ENCODE measurements around the gene GIPC1.

Gene GIPC1

GRCh38 chr19:14496834-14497227 lies 904 bp upstream of the GIPC1 start:
- no peak for FAIRE-seq
- DNase-seq (ENCODE audit: extremely low spot score, insufficient read length, low read depth), result no peak

- no peak for DNase-seq (ENCODE audit: extremely low spot score, insufficient read length, low read depth)
- no peak for FAIRE-seq
These were observed 277 bp downstream of the GIPC1 start for GRCh38 chr19:14495672-14496028.

- DNase-seq (ENCODE audit: extremely low spot score, insufficient read length, low read depth), result no peak
- FAIRE-seq, result no peak
These were observed 836 bp downstream of the GIPC1 start for GRCh38 chr19:14494910-14495671.

- DNase-seq (ENCODE audit: extremely low spot score, insufficient read length, low read depth) (no peak), FAIRE-seq (no peak)
These were observed 1.5 kb downstream of the GIPC1 start for GRCh38 chr19:14494411-14494810.

DNA sequence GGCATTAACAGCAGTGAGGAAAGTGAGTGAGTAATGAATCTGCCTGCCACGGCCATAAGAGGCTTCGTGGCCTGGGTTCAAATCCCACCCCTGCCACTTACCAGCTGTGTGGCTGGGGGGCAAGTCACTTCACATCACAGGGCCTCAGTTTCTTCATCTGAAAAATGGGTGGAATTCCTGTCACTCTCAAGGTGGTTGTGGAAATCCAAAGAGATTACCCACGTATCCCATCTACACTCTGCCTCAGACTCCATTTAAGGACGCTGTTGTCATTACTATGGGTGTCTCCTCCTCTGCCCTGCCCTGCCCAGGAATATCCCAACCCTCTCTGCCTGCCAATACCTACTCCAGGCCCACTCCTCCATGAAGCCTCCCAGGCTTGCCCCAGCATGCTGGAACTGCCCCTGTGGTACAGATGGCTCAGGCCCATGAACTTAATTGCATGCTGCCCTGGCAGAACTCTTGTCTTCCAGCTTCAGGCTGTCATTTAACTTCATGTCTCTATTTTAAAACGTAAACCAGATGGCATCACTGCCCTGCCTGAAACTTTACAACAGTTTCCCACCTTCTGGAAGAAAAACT lies 3.1 kb downstream of the GIPC1 start:
- no peak for FAIRE-seq

GRCh38 chr19:14487370-14488125 lies 8.4 kb downstream of the GIPC1 start:
- FAIRE-seq (no peak), DNase-seq (ENCODE audit: extremely low spot score, insufficient read length, low read depth) (no peak)

More for the DNA sequence above, 3.1 kb downstream of the GIPC1 start:
- no peak for DNase-seq (ENCODE audit: extremely low spot score, insufficient read length, low read depth)

DNA sequence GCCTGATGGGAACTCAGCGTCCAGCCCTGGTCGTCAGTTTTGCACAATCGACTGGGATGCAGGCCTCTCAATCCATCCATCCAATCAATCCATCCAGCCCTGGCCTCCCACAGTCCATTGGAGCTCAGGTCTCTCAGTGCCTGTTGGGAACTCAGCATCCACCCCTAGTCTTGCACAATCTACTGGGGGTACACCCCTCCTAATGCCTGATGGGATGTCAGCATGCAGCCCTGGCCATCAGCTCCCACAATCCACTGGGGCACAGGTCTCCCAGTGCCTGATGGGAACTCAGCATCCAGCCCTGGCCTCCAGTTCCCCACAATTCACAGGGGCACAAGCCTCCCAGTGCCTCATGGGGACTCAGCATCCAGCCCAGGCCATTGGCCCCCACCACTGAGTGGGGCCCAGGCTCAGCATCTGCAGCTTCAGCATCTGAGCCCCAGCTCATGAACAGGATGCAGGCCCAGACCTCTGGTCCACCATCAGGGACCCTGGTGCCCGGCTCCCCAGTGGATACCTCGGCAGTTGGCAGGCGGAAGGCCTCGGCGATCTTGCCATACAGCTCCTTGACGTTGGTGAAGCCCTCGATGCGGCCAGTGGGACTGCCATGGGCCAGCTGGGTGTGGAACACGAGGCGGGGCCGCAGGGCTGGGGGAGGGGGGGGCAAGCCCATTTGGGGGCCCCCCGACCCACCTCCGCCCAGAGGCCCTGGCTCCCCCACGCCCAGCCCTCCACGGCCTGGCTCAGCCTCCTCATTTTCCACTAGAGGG lies 13.6 kb downstream of the GIPC1 start:
- DNase-seq (ENCODE audit: extremely low spot score, insufficient read length, low read depth) (no peak), FAIRE-seq (no peak)

GRCh38 chr19:14480700-14481079 lies 15.2 kb downstream of the GIPC1 start:
- no peak for FAIRE-seq
- no peak for DNase-seq (ENCODE audit: extremely low spot score, insufficient read length, low read depth)

DNA sequence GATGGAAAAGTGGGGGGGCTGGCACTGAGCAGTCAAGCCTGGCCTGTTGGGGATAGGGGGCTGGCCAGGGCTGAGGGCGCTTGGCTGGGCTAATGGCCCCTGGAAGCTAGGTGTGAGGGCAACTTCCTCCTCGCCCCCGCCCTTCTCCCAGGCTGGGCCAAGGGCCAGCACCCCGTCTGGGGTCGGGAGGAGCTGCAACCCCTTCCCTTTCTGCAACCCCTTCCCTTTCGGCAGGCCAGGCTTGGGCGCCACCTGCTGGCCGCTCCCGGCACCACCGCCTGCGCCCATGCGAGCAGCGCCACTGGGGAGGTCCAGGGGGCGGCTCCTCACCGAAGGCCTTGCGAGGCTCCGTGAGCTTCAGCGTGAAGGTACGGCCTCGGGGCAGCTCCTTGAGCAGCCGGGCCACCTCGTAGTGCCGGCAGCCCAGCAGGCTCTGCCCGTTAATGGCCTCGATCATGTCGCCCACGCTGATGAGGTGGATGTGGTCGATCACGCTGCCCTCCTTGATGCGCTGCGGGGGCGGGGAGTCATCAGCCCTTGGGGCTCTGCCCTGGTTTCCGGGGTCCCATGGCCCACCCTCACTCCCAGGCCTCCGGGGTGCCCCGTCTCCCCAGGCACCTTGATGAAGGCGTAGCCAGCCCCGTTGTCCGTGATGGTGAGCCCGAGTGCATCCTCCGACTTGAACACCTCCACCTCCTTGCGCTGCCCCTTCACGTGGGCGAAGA lies 15.8 kb downstream of the GIPC1 start:
- no peak for FAIRE-seq
- peak; percentile 69 for DNase-seq (ENCODE audit: extremely low spot score, insufficient read length, low read depth)

GRCh38 chr19:14479309-14479974 lies 16.5 kb downstream of the GIPC1 start:
- FAIRE-seq, result no peak
- DNase-seq (ENCODE audit: extremely low spot score, insufficient read length, low read depth), result no peak

DNA sequence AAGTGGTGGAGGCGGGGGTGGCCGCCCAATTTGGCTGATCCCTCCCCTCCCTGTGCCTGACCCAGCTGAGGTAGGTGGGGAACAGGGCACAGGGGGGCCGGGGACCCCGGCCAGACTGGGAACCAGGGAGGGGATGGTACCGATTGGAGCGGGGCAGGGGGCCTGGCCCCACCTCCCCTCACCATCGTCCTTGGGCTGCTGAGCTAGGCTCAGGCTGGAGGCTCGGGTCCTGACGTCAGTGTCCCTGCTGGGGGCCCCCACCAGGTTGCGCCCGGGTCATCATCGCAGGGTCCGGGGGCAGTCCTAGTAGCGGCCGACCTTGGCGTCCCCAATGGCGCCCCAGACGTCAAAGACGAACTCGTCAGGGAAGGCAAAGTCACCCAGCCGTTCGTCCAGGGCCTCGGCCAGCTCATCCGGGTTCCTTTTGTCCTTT lies 17.8 kb downstream of the GIPC1 start:
- no peak for DNase-seq (ENCODE audit: extremely low spot score, insufficient read length, low read depth)
- FAIRE-seq, result no peak

GRCh38 chr19:14477418-14478112 lies 18.4 kb downstream of the GIPC1 start:
- no peak for DNase-seq (ENCODE audit: extremely low spot score, insufficient read length, low read depth)
- FAIRE-seq, result no peak

GRCh38 chr19:14476673-14477401 lies 19.1 kb downstream of the GIPC1 start:
- DNase-seq (ENCODE audit: extremely low spot score, insufficient read length, low read depth) (no peak), FAIRE-seq (no peak)

DNA sequence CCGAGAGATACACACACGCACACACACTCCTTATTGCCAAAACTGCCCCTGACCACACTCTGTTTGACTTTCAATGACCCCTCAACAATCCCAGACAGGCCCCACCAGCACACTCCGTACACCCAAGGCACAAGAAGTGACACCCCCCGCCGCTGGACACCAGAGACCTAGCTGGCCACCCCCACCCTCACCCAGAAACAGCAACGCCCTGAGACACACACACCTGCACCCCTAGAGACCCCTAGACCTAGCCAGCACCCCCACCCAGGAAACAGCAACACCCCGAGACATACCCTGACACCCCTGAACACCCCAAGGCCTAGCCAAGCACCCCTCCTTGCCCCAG lies 19.6 kb downstream of the GIPC1 start:
- FAIRE-seq, result no peak

GRCh38 chr19:14475251-14476073 lies 20.5 kb downstream of the GIPC1 start, which contains the start of gene PTGER1:
Gene PTGER1, minus strand, starts transcription at chr19:14475354. Its CDS starts 1,034 bp downstream, at chr19:14474320.
- no peak for FAIRE-seq
- no peak for DNase-seq (ENCODE audit: extremely low spot score, insufficient read length, low read depth)

More for the DNA sequence above, 19.6 kb downstream of the GIPC1 start:
- DNase-seq (ENCODE audit: extremely low spot score, insufficient read length, low read depth), result no peak

DNA sequence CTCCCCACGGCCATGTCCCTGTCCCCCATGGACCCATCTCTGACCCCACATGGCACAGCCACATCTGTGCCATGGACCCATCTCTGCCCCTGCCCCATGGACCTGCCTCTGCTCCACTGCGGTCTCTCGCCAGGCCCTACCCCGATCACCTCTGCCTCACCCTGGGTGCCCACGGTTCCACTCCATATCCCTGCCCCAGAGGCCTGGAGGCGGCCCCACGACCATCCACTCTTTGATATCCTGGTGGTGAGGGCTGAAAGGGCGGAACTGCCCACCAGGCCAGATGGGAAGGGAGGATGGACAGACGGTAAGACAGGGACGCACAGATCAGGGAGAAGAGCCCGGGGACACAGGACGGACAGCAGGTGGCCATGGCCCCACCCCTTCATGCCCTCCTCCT lies 21.1 kb downstream of the GIPC1 start:
- DNase-seq (ENCODE audit: extremely low spot score, insufficient read length, low read depth), result no peak
- no peak for FAIRE-seq

DNA sequence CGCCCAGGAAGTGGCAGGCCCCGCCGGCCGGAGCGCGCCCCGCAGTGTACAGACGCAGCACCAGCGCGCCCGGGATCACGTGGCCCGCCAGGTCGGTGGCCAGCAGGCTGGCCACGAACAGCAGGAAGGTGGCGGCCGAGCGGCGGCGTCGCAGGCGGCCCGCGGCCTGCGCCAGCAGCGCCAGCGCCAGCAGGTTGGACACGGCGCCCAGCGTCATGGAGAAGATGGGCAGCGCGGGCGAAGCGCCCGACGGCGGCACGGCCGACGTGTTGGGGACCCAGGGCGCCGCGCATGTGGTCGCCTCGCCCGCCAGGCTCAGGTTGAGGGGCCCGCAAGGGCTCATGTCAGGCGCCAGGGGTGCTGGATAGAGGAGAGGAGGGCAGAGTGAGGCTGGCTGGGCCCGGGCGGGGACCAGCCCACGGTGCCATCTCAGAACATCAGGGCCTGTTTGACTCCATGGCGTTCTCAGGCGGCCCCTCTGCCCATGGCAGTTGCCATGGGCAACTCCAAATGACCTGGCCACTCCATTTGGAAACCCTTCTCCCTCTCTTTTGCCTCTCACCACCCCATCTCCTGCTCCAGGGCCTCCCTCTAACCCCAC lies 21.8 kb downstream of the GIPC1 start:
- DNase-seq (ENCODE audit: extremely low spot score, insufficient read length, low read depth) (no peak), FAIRE-seq (no peak)

Measured in GM18507 (cell line).